Measurements from ENCODE around the gene GLIS2.

GRCh38 chr16:4386451-4386805, 70.6 kb downstream of the GLIS2 start:
- TF ChIP-seq, protein P1, sequence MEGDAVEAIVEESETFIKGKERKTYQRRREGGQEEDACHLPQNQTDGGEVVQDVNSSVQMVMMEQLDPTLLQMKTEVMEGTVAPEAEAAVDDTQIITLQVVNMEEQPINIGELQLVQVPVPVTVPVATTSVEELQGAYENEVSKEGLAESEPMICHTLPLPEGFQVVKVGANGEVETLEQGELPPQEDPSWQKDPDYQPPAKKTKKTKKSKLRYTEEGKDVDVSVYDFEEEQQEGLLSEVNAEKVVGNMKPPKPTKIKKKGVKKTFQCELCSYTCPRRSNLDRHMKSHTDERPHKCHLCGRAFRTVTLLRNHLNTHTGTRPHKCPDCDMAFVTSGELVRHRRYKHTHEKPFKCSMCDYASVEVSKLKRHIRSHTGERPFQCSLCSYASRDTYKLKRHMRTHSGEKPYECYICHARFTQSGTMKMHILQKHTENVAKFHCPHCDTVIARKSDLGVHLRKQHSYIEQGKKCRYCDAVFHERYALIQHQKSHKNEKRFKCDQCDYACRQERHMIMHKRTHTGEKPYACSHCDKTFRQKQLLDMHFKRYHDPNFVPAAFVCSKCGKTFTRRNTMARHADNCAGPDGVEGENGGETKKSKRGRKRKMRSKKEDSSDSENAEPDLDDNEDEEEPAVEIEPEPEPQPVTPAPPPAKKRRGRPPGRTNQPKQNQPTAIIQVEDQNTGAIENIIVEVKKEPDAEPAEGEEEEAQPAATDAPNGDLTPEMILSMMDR (conservative IDR thresholded peaks at IDR 0.05), result no peak
- TF ChIP-seq ZFX (IDR thresholded peaks at IDR 0.05), result no peak

Measured in C4-2B (cell line).